MCF 10A (cell line): Measurements from ENCODE around the gene KCNK4. TPM values are rescaled to one million over a fixed set of nuclear protein-coding genes. Genes with fewer than 3 reads are reported as not detected.

ENCODE experiments used
- microRNA-seq: library from miRNA; unstranded; fragments of <30 nt; microRNA quantifications from one replicate; pipeline ENCODE4 v1.2.0, GENCODE V29; 2022
- total RNA-seq: library from RNA; stranded (reverse); gene quantifications from 2 replicates; pipeline ENCODE4 v1.2.3, GENCODE V29; 2022

Gene KCNK4
- total RNA-seq, 1 experiment from 2014 or later: not detected

Small RNA genes lying within 50 kb of the gene (microRNA-seq; reads per million reads assigned to microRNA genes)
- gene MIR7155: 1.7 reads per million, percentile 11 among the genes with 10 or more reads in this experiment

Other genes with a start within 250 kb of the KCNK4 start
- 15.1 and 15.7 TPM in 2 replicates for gene MACROD1, start 125.2 kb upstream of the KCNK4 start, total RNA-seq
- gene STIP1, start 105.1 kb upstream of the KCNK4 start, total RNA-seq: 161 and 171 TPM in 2 replicates
- gene FERMT3, start 84.6 kb upstream of the KCNK4 start, total RNA-seq: 0.44 and 1.0 TPM in 2 replicates
- 27.0 and 31.3 TPM in 2 replicates for gene TRPT1, start 65.1 kb upstream of the KCNK4 start, total RNA-seq
- 51.0 and 73.6 TPM in 2 replicates for gene NUDT22, start 65.0 kb upstream of the KCNK4 start, total RNA-seq
- gene DNAJC4, start 60.8 kb upstream of the KCNK4 start, total RNA-seq: 19.5 and 27.0 TPM in 2 replicates
- gene VEGFB, start 56.7 kb upstream of the KCNK4 start, total RNA-seq: 46.0 and 60.3 TPM in 2 replicates
- 84.7 and 86.0 TPM in 2 replicates for gene FKBP2, start 50.2 kb upstream of the KCNK4 start, total RNA-seq
- gene PPP1R14B, start 44.4 kb upstream of the KCNK4 start, total RNA-seq: 583 and 684 TPM in 2 replicates
- gene PLCB3, start 39.8 kb upstream of the KCNK4 start, total RNA-seq: 34.6 and 39.0 TPM in 2 replicates
- 67.4 and 79.7 TPM in 2 replicates for gene BAD, start 6.6 kb upstream of the KCNK4 start, total RNA-seq
- 36.0 and 49.5 TPM in 2 replicates for gene GPR137, start 5.5 kb upstream of the KCNK4 start, total RNA-seq
- 0.68 TPM in 1 of 2 replicates, not detected in the other for gene CATSPERZ, start 9.1 kb downstream of the KCNK4 start, total RNA-seq
- 52.0 and 63.4 TPM in 2 replicates for gene ESRRA, start 14.2 kb downstream of the KCNK4 start, total RNA-seq
- gene TRMT112, start 26.3 kb downstream of the KCNK4 start, total RNA-seq: 284 and 354 TPM in 2 replicates
- 274 and 302 TPM in 2 replicates for gene PRDX5, start 26.8 kb downstream of the KCNK4 start, total RNA-seq
- gene CCDC88B, start 48.9 kb downstream of the KCNK4 start, total RNA-seq: 4.2 and 6.0 TPM in 2 replicates
- 42.5 and 46.5 TPM in 2 replicates for gene RPS6KA4, start 67.9 kb downstream of the KCNK4 start, total RNA-seq